Measurements from ENCODE around the gene SLC6A1. TPM values are rescaled to one million over a fixed set of nuclear protein-coding genes. Genes with fewer than 3 reads are reported as not detected.
A peak's percentile ranks its signal among the peaks of the same experiment; 100 is the strongest.

The SLC6A1 gene
- polyA plus RNA-seq, 2 of the 4 experiments (the other 2 are of a cell fraction): not detected

- H3K4me1 ChIP-seq: no peaks in the 10 kb centered on the region
- FAIRE-seq: no peak
These were observed 20.3 kb upstream of the SLC6A1 start for GRCh38 chr3:10972072-10972782.

GRCh38 chr3:10973046-10973595 is 19.4 kb upstream of the SLC6A1 start:
- TF ChIP-seq HMGXB4 (CRISPR knock-in tag; IDR thresholded peaks at IDR 0.05; ENCODE audit: borderline replicate concordance) (no peak), RAD21 (conservative IDR thresholded peaks at IDR 0.05 in 1 of 2, IDR thresholded peaks at IDR 0.05 in 1 of 2) (peak in 1 of 2 experiments; percentile 18; a peak in 1 of 5 replicates)
- TF ChIP-seq, protein P1, sequence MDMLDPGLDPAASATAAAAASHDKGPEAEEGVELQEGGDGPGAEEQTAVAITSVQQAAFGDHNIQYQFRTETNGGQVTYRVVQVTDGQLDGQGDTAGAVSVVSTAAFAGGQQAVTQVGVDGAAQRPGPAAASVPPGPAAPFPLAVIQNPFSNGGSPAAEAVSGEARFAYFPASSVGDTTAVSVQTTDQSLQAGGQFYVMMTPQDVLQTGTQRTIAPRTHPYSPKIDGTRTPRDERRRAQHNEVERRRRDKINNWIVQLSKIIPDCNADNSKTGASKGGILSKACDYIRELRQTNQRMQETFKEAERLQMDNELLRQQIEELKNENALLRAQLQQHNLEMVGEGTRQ (IDR thresholded peaks at IDR 0.05): no peak
- no peak for DNase-seq (ENCODE audit: low read depth in 1 of 2, low spot score in 1 of 2)
- WGBS (ENCODE audit: missing lambda C conversion rate): 27% methylated on average over 13 of the region's 13 CpGs

More at GRCh38 chr3:10972072-10972782, 20.3 kb upstream of the SLC6A1 start:
- Histone ChIP-seq H3K9me3 (no peaks in the 10 kb centered on the region), H3K4me2 (no peak overlapping the region), H3K27ac (no peak overlapping the region), H3K4me3 (no peak overlapping the region)
- WGBS (ENCODE audit: missing lambda C conversion rate): 31% methylated on average over 10 of the region's 10 CpGs
- ATAC-seq: peak in 1 of 2 experiments; percentile 18; a peak in 3 of 6 replicates
- TF ChIP-seq CTCF (IDR thresholded peaks at IDR 0.05) (no peak), CBX8 (IDR thresholded peaks at IDR 0.05) (no peak), PHF8 (IDR thresholded peaks at IDR 0.05; ENCODE audit: borderline replicate concordance, low read depth) (no peak), HEYL (CRISPR knock-in tag; IDR thresholded peaks at IDR 0.05) (no peak), NPAS2 (CRISPR knock-in tag; IDR thresholded peaks at IDR 0.05; ENCODE audit: borderline replicate concordance) (no peak), RAD21 (conservative IDR thresholded peaks at IDR 0.05 in 1 of 2, IDR thresholded peaks at IDR 0.05 in 1 of 2) (no peak), ZFP36 (IDR thresholded peaks at IDR 0.05; ENCODE audit: borderline replicate concordance, partially characterized antibody) (no peak), KDM5A (IDR thresholded peaks at IDR 0.05) (no peak), ESRRA (IDR thresholded peaks at IDR 0.05; ENCODE audit: borderline replicate concordance, low read length) (no peak), FOXS1 (CRISPR knock-in tag; IDR thresholded peaks at IDR 0.05) (no peak), TFCP2L1 (CRISPR knock-in tag; IDR thresholded peaks at IDR 0.05) (no peak), EHF (CRISPR knock-in tag; IDR thresholded peaks at IDR 0.05) (no peak), SREBF2 (IDR thresholded peaks at IDR 0.05) (no peak), HDAC2 (IDR thresholded peaks at IDR 0.05) (no peak), BHLHE40 (IDR thresholded peaks at IDR 0.05; ENCODE audit: low read depth, low read length) (no peak)
- ChIA-PET POLR2A (no interaction called here), CTCF (no interaction called here)
- no peak for DNase-seq (ENCODE audit: low read depth in 1 of 2, low spot score in 1 of 2)

GRCh38 chr3:10974131-10974530 is 18.4 kb upstream of the SLC6A1 start:
- DNase-seq (ENCODE audit: low read depth in 1 of 2, low spot score in 1 of 2) (no peak), FAIRE-seq (no peak), ATAC-seq (no peak)
- Histone ChIP-seq H3K4me1 (no peaks in the 10 kb centered on the region), H3K4me2 (no peak overlapping the region), H3K27ac (no peak overlapping the region), H3K4me3 (no peak overlapping the region), H3K9me3 (no peaks in the 10 kb centered on the region)
- TF ChIP-seq RARB (CRISPR knock-in tag; IDR thresholded peaks at IDR 0.05) (no peak), RNF2 (IDR thresholded peaks at IDR 0.05; ENCODE audit: borderline replicate concordance, low read depth) (no peak)
- POLR2A ChIA-PET: no interaction called here
- CTCF ChIA-PET: interaction anchor here (1.0 to 2.2 kb wide), 5 partner anchors 9 to 86 kb away, joined by 3 to 11 read pairs (median 3); no protein-coding TSS in a partner anchor
- WGBS (ENCODE audit: missing lambda C conversion rate): 55% methylated on average over 7 of the region's 7 CpGs

More at GRCh38 chr3:10973046-10973595, 19.4 kb upstream of the SLC6A1 start:
- ChIA-PET POLR2A (no interaction called here), CTCF (interaction anchor here (1.2 to 2.2 kb wide), 2 partner anchors 10 to 13 kb away, joined by 3 to 11 read pairs; no protein-coding TSS in a partner anchor)
- Histone ChIP-seq H3K4me1 (no peaks in the 10 kb centered on the region), H3K9me3 (no peaks in the 10 kb centered on the region), H3K4me3 (no peak overlapping the region), H3K27ac (no peak overlapping the region), H3K4me2 (no peak overlapping the region)
- ATAC-seq (peak in 1 of 2 experiments; percentile 26; a peak in 2 of 6 replicates), FAIRE-seq (no peak)

Measured in A549 (cell line).